HepG2 (cell line): ENCODE results near the gene RAB23. TPM values are rescaled to one million over a fixed set of nuclear protein-coding genes. Genes with fewer than 3 reads are reported as not detected.

Source experiments
- ATAC-seq: fragments of 200-7000 bp; cut with Tn5 transposase; 3 replicates; pipeline ENCODE4 v1.9.1; 2020; ENCODE audit warnings: mild to moderate bottlenecking, moderate library complexity
- BruUV-seq: library from RNA; stranded (reverse); fragments of 400-500 nt; replicated peaks from 2 replicates; lab custom pipeline; 2021; lab: Mats Ljungman, UMichigan
- CTCF ChIA-PET: fragments of 300-600 bp; formaldehyde crosslinking; extraction: SDS; loops from one replicate; lab custom pipeline; 2021; ENCODE audit warnings: low total read pairs, inconsistent platforms, low intra/inter-chr PET ratio; lab: Yijun Ruan, JAX
- POLR2A ChIA-PET: fragments of 350-600 bp; sonication (Branson Sonifier 250); formaldehyde crosslinking; loops from one replicate; lab custom pipeline; 2020; ENCODE audit warnings: antibody characterized with exemption, inconsistent platforms; lab: Yijun Ruan, JAX
- DNase-seq: peaks from one replicate; pipeline ENCODE4 v3.0.0-alpha.2; 2015; ENCODE audit warnings: low spot score
- FAIRE-seq: peaks from 3 replicates; lab custom pipeline; 2011; peaks lifted over from hg19 to GRCh38; lab: Jason Lieb, UNC
- H2AFZ ChIP-seq: one replicate; pipeline ENCODE4 v1.6.1; 2011; ENCODE audit warnings: low read length, inconsistent platforms
- H3K27ac ChIP-seq: fragments of 300-600 bp; 3 replicates; pipeline ENCODE4 v1.8.0; 2011; ENCODE audit warnings: mixed run types, mild to moderate bottlenecking, mixed read lengths, low read length, inconsistent platforms; ENCODE audit not compliant: insufficient read depth; ENCODE audit errors: extremely low read length
- H3K27me3 ChIP-seq, 2 experiments: fragments of 200-600 bp in 1 of 2; 2 replicates in 1 of 2; 3 replicates in 1 of 2; pipeline versions ENCODE4 v1.6.0 to v1.8.0; 2011; ENCODE audit warnings: low read length in 2 of 2, mild to moderate bottlenecking in 2 of 2, moderate library complexity in 2 of 2, inconsistent platforms in 1 of 2; ENCODE audit not compliant: insufficient read depth in 2 of 2, control insufficient read depth in 1 of 2
- H3K36me3 ChIP-seq, 2 experiments: fragments of 200-600 bp in 1 of 2; replicated peaks in 1 of 2; 2 replicates in 1 of 2; 3 replicates in 1 of 2; pipeline versions ENCODE4 v1.5.1 to v1.8.0; 2011; ENCODE audit warnings: low read length in 2 of 2, inconsistent platforms in 1 of 2; ENCODE audit not compliant: insufficient read depth in 2 of 2, control insufficient read depth in 1 of 2
- H3K4me1 ChIP-seq: 2 replicates; pipeline ENCODE4 v1.5.1; 2012; ENCODE audit warnings: low read length, inconsistent platforms; ENCODE audit not compliant: insufficient read depth
- H3K4me2 ChIP-seq: 2 replicates; pipeline ENCODE4 v1.6.0; 2011; ENCODE audit warnings: low read depth, low read length, inconsistent platforms
- H3K4me3 ChIP-seq, 3 experiments: fragments of 200-600 bp in 1 of 3; sonication (generic), shearing (Covaris generic) in 1 of 3; replicated peaks in 1 of 3; 2 replicates each; pipeline ENCODE4 v1.5.1; 2011 to 2016; ENCODE audit warnings: low read length in 3 of 3, inconsistent platforms in 2 of 3, low read depth in 2 of 3, mild to moderate bottlenecking in 2 of 3, control low read depth in 1 of 3, mixed read lengths in 1 of 3; ENCODE audit not compliant: insufficient read depth in 1 of 3
- H3K79me2 ChIP-seq: one replicate; pipeline ENCODE4 v1.6.1; 2011; ENCODE audit warnings: low read length, inconsistent platforms; ENCODE audit not compliant: insufficient read depth
- H3K9ac ChIP-seq: 2 replicates; pipeline ENCODE4 v1.6.0; 2011; ENCODE audit warnings: mild to moderate bottlenecking, low read depth, low read length, inconsistent platforms; ENCODE audit not compliant: insufficient read depth
- H3K9me3 ChIP-seq: 2 replicates; pipeline ENCODE4 v1.5.1; 2012; ENCODE audit warnings: mild to moderate bottlenecking, low read length
- H4K20me1 ChIP-seq: 2 replicates; pipeline ENCODE4 v1.6.0; 2011; ENCODE audit warnings: inconsistent platforms, mild to moderate bottlenecking, low read length, moderate library complexity; ENCODE audit not compliant: insufficient read depth
- AGO2 ChIP-seq: fragments of 200-400 bp; formaldehyde crosslinking; optimal IDR thresholded peaks from 2 replicates; pipeline ENCODE3; 2017; ENCODE audit warnings: mild to moderate bottlenecking, low read depth, low read length, moderate library complexity
- FOXP1 ChIP-seq, 2 experiments: fragments of 450-650 bp in 1 of 2; IDR thresholded peaks; 2 replicates each; pipeline ENCODE4 v1.6.1; 2017 to 2018; ENCODE audit warnings: antibody characterized with exemption in 1 of 2
- KDM5A ChIP-seq: fragments of 200-600 bp; sonication (generic); IDR thresholded peaks from 2 replicates; pipeline ENCODE4 v1.7.0; 2018; ENCODE audit warnings: antibody characterized with exemption, mild to moderate bottlenecking, low read length, borderline replicate concordance
- KLF15 ChIP-seq: sonication (generic); formaldehyde crosslinking; IDR thresholded peaks from 2 replicates; pipeline ENCODE4 v1.8.1; 2023; ENCODE audit warnings: borderline replicate concordance, mild to moderate bottlenecking, inconsistent platforms, missing genetic modification reagents, mixed read lengths
- NCOA1 ChIP-seq: sonication (generic); formaldehyde crosslinking; IDR thresholded peaks from 2 replicates; pipeline ENCODE4 v1.9.0; 2021; ENCODE audit warnings: missing genetic modification reagents
- NFYB ChIP-seq: sonication (generic); formaldehyde crosslinking; IDR thresholded peaks from 2 replicates; pipeline ENCODE4 v1.4.0; 2020; ENCODE audit warnings: missing genetic modification reagents
- NRL ChIP-seq: sonication (generic); formaldehyde crosslinking; IDR thresholded peaks from 2 replicates; pipeline ENCODE4 v1.5.0; 2020; ENCODE audit warnings: missing genetic modification reagents, mild to moderate bottlenecking, moderate library complexity, borderline replicate concordance
- PRDM10 ChIP-seq: sonication (generic); formaldehyde crosslinking; IDR thresholded peaks from 2 replicates; pipeline ENCODE4 v1.4.0; 2020; ENCODE audit warnings: low read depth, missing genetic modification reagents
- RAD51 ChIP-seq: fragments of 450-650 bp; IDR thresholded peaks from 2 replicates; pipeline ENCODE4 v1.6.1; 2016; ENCODE audit warnings: borderline replicate concordance
- REL ChIP-seq: sonication (generic); formaldehyde crosslinking; conservative IDR thresholded peaks from 2 replicates; pipeline ENCODE4 v1.8.0; 2022; ENCODE audit warnings: mild to moderate bottlenecking, missing genetic modification reagents, moderate library complexity
- ZBED4 ChIP-seq: sonication (generic); formaldehyde crosslinking; IDR thresholded peaks from 2 replicates; pipeline ENCODE4 v1.4.0; 2020; ENCODE audit warnings: missing genetic modification reagents, borderline replicate concordance
- ZNF335 ChIP-seq: sonication (generic); formaldehyde crosslinking; IDR thresholded peaks from 2 replicates; pipeline ENCODE4 v1.4.0; 2020; ENCODE audit warnings: missing genetic modification reagents
- in situ Hi-C: cut with HindIII; loops from 2 replicates; pipeline ENCODE4 v1.10.0; 2017; ENCODE audit warnings: low pct_unique_long_range_greater_than_20kb; ENCODE audit not compliant: extremely low pct_ligation_motif_present
- intact Hi-C: fragments of 100-400 bp; cut with micrococcal nuclease; formaldehyde crosslinking; loops from one replicate; pipeline ENCODE4 v1.10.0; 2022; ENCODE audit not compliant: unreplicated experiment
- polyA plus RNA-seq, 8 experiments: library from polyadenylated mRNA; depleted of rRNA in 3 of 8; stranded (reverse) in 7 of 8; unstranded in 1 of 8; fragments of >200 nt; fragmentation: Illumina TruSeq in 4 of 8; extraction: Trizol in 4 of 8; gene quantifications; 2 replicates each; pipeline versions ENCODE4 v1.2.1 to v1.2.3, GENCODE V29; 2011 to 2016; ENCODE audit warnings: low read depth in 4 of 8, missing spikeins in 1 of 8, mixed read lengths in 1 of 8; ENCODE audit not compliant: insufficient read depth in 1 of 8
- total RNA-seq, 5 experiments: library from RNA; depleted of rRNA; stranded (reverse); fragments of >200 nt; fragmentation: Illumina TruSeq; extraction: Trizol; gene quantifications; 2 replicates each; pipeline ENCODE4 v1.2.3, GENCODE V29; 2016; ENCODE audit warnings: low read depth in 1 of 5

RAB23 gene
- total and polyA plus RNA-seq, 2 of the 13 experiments (the other 11 are each of a cell fraction or from before 2014, with no cell fraction given), result 5.5 to 16.4 TPM

- TF ChIP-seq PRDM10 (CRISPR knock-in tag), result peak; percentile 95
Observed at GRCh38 chr6:57248311-57248895, 26.3 kb upstream of the RAB23 start (continued).

- intact Hi-C loops (no loop called here), in situ Hi-C loops (no loop called here)
- Histone ChIP-seq H2AFZ (no peak overlapping the region), H4K20me1 (no peaks in the 10 kb centered on the region), H3K9ac (no peak overlapping the region), H3K36me3 (no peaks in the 10 kb centered on the region), H3K79me2 (no peaks in the 10 kb centered on the region), H3K27me3 (no peaks in the 10 kb centered on the region), H3K4me1 (peaks cover 3% of the 10 kb centered on the region), H3K27ac (no peak overlapping the region), H3K4me2 (no peak overlapping the region), H3K4me3 (no peak overlapping the region), H3K9me3 (no peaks in the 10 kb centered on the region)
- BruUV-seq, result no TSS peak
- ChIA-PET CTCF (no interaction called here), POLR2A (no interaction called here)
- ATAC-seq (no peak), FAIRE-seq (no peak), DNase-seq (no peak)
- no peak for TF ChIP-seq KDM5A
- no peak for TF ChIP-seq REL (CRISPR knock-in tag)
- TF ChIP-seq ZBED4 (CRISPR knock-in tag), result no peak
- TF ChIP-seq KLF15 (CRISPR knock-in tag), result no peak
- TF ChIP-seq RAD51, result no peak
- no peak for TF ChIP-seq ZNF335
- no peak for TF ChIP-seq NRL (CRISPR knock-in tag)
- no peak for TF ChIP-seq NCOA1
- no peak for TF ChIP-seq FOXP1 (IDR thresholded peaks at IDR 0.05)
- no peak for TF ChIP-seq FOXP1 (CRISPR knock-in tag; IDR thresholded peaks at IDR 0.05)
- no peak for TF ChIP-seq AGO2
- no peak for TF ChIP-seq NFYB (CRISPR knock-in tag)
Observed at GRCh38 chr6:57247603-57248002, 25.5 kb upstream of the RAB23 start.
